Lower leg skin (tissue), 3 donors: ENCODE results near the gene CFAP43.

Source experiments
- CTCF ChIP-seq, 3 donors: fragments of 450-650 bp; IDR thresholded peaks; one replicate each; pipeline ENCODE4 v1.5.1; 2016; ENCODE audit warnings: antibody characterized with exemption in 3 of 3, mild to moderate bottlenecking in 3 of 3, moderate library complexity in 2 of 3
- POLR2A ChIP-seq, 2 donors: fragments of 450-650 bp; IDR thresholded peaks; one replicate each; pipeline ENCODE4 v1.6.1; 2016 to 2017; ENCODE audit warnings: antibody characterized with exemption in 2 of 2, mild to moderate bottlenecking in 1 of 2, moderate library complexity in 1 of 2

GRCh38 chr10:104223304-104223703 is 8.9 kb downstream of the CFAP43 start:
- no peak for TF ChIP-seq CTCF (IDR thresholded peaks at IDR 0.05)
- no peak for TF ChIP-seq POLR2A (IDR thresholded peaks at IDR 0.05)
